Spleen (tissue), 7 donors: ENCODE measurements around the gene PERCC1.

ENCODE experiments used
- POLR2A ChIP-seq, 3 donors: fragments of 450-650 bp; IDR thresholded peaks; one replicate each; pipeline ENCODE4 v1.5.1; 2017; ENCODE audit warnings: antibody characterized with exemption in 3 of 3, mild to moderate bottlenecking in 1 of 3
- TF ChIP-seq, protein P1 (sequence below), 11 experiments: fragments of 200-600 bp in 7 of 11; fragments of 450-650 bp in 4 of 11; sonication (generic) in 4 of 11; IDR thresholded peaks in 8 of 11; conservative IDR thresholded peaks in 3 of 11; 1 replicate in 7 of 11; 2 replicates in 4 of 11; pipeline versions ENCODE4 v1.4.0 to v1.8.0; 2016 to 2021; ENCODE audit warnings: antibody characterized with exemption in 11 of 11, inconsistent platforms in 4 of 11, mild to moderate bottlenecking in 1 of 11
- donor health status: DM: no; HTN: no; CAD: no; lungs with moderate emphysema.
- donor health status: DM: no; HTN: no; CAD: no.
- donor health status: DM: no; HTN: no; CAD: no.

DNA sequence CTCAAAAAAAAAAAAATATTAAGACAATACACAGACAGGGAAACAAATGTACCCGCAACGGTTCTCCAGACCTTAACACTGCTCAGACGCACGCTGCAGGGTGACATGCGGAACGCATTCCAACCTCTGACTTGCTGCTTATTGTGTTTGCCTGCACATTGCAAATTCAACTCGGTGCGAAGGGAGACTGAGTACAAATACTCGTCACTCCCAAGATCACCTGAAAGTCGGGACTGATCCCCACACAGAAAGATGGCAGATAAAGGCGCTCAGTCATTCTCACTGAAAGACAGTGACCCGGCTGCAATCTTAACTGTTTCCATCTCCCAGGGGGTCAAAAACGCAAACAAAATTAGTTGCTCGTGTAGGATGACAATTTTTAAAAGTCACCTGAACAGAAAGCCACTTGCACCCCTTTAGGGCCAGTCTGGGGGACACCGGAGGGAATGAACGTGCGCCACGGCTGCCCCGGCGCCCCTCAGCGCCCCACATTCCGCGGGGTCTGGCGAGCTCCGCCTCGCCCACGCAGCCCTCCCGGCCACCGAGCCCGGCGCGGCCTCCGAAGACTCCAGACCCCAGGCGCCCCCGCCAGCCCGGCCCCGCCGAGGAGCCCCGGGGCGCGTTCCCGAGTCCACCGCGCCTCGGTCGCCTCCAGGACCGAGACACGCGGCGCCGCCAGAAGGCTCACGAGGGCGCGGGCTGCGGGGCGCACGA lies 43.4 kb downstream of the PERCC1 start:
- TF ChIP-seq, protein P1, sequence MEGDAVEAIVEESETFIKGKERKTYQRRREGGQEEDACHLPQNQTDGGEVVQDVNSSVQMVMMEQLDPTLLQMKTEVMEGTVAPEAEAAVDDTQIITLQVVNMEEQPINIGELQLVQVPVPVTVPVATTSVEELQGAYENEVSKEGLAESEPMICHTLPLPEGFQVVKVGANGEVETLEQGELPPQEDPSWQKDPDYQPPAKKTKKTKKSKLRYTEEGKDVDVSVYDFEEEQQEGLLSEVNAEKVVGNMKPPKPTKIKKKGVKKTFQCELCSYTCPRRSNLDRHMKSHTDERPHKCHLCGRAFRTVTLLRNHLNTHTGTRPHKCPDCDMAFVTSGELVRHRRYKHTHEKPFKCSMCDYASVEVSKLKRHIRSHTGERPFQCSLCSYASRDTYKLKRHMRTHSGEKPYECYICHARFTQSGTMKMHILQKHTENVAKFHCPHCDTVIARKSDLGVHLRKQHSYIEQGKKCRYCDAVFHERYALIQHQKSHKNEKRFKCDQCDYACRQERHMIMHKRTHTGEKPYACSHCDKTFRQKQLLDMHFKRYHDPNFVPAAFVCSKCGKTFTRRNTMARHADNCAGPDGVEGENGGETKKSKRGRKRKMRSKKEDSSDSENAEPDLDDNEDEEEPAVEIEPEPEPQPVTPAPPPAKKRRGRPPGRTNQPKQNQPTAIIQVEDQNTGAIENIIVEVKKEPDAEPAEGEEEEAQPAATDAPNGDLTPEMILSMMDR (IDR thresholded peaks at IDR 0.05 in 8 of 11, conservative IDR thresholded peaks at IDR 0.05 in 3 of 11): no peak
- TF ChIP-seq POLR2A (IDR thresholded peaks at IDR 0.05): no peak
